Myocyte (in vitro differentiated cells): ENCODE data around the gene SYT8. TPM values are rescaled to one million over a fixed set of nuclear protein-coding genes. Genes with fewer than 3 reads are reported as not detected.
"Not testable (repeated sequence)": the region's sequence is repeated elsewhere in the genome, so short reads cannot be mapped to it uniquely, and the experiment has no call there.

Source experiments
- DNase-seq: peaks from one replicate; pipeline ENCODE4 v3.0.0-alpha.2; 2012; ENCODE audit warnings: low read depth
- microRNA-seq: library from miRNA; unstranded; fragments of <30 nt; microRNA quantifications from one replicate; pipeline ENCODE4, GENCODE V29; 2016
- total RNA-seq: library from RNA; depleted of rRNA; stranded (reverse); fragments of >200 nt; gene quantifications from 2 replicates; pipeline ENCODE4 v1.2.3, GENCODE V29; 2014

Gene SYT8
- total RNA-seq, 1 donor from 2014 or later: 0.59 TPM

DNA sequence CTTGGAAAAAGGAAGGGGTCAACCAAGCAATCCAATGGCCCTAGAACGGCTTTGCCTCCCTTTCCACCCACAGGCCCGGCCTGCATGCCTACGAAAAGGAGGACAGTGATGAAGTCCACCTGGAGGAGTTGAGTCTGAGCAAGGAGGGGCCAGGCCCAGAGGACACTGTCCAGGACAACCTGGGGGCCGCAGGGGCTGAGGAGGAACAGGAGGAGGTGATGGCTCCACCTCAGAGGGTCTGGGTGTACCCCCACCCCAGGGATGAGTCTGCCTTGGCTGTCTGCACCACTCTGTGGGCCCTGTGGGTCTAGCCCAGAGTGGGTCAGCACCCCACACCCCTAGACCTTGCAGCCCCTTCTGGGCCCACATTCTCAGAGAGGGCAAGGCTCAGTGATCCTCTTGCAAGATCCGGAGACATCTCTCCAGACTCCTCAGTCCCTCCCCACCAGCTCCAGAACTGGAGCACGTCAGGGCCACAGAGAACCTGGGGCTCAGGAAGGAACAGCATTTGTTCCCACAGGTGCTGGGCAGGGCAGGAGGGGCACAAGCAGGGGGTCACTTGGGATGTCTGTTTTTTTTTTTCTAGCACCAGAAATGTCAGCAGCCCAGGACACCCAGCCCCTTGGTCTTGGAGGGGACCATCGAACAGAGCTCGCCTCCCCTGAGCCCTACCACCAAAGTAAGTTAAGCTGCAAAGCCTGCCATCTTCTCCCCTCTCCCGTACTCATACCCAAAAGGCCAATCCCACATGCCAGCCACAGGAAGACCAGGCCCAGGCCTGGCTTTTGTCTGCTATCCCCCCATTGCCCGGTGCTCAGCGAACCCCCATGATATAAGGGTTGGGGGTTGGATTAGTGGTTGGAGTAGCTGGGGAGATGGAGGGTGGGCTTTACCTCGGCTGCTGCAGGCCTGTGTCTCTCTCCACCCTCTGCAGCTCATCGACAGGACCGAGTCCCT lies 48.8 kb downstream of the SYT8 start:
- DNase-seq: no peak

DNA sequence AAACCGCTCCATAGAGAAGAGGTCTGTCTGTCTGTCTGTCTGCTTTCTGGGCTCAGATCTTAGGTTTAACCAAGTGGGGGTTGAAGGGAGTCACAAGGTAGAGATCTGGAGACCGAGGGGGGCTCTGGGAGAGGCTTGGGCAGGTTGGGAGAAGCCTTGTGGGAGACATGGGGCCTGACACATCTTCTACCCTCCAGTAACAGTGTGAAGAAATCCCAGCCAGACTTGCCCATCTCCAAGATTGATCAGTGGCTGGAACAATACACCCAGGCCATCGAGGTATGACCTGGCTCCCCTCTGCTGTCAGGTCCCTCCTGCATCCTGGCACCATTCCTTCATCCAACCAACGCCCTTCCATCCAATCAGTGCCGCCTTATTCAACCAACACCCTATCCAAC lies 49.5 kb downstream of the SYT8 start:
- no peak for DNase-seq

DNA sequence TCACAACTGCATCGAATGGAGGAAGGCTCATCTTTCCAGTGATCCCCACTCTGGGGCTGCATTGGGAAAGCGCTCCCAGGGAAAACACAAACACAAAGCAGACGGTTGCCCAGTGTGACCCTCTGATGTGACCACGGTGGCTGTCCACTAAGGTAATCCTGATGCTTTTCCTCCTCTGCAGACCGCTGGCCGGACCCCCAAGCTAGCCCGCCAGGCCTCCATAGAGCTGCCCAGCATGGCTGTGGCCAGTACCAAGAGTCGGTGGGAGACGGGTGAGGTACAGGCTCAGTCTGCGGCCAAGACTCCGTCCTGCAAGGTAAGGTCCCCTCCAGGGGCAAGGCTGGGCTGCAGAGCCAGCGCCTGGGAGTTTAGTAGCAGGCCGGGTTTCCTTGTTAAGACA lies 51.8 kb downstream of the SYT8 start:
- not testable (repeated sequence) for DNase-seq

Small RNA genes within 50 kb of the gene (microRNA-seq; reads per million reads assigned to microRNA genes)
- not detected for gene MIR4298
- not detected for gene MIR7847

Other genes starting within 250 kb of the SYT8 start
- not detected in 2 replicates for gene KRTAP5-1, start 249.7 kb upstream of the SYT8 start, total RNA-seq
- gene KRTAP5-2, start 236.7 kb upstream of the SYT8 start, total RNA-seq: not detected in 2 replicates
- not detected in 2 replicates for gene KRTAP5-3, start 226.5 kb upstream of the SYT8 start, total RNA-seq
- gene KRTAP5-4, start 212.9 kb upstream of the SYT8 start, total RNA-seq: not detected in 2 replicates
- gene KRTAP5-5, start 205.2 kb upstream of the SYT8 start, total RNA-seq: not detected in 2 replicates
- gene KRTAP5-6, start 137.8 kb upstream of the SYT8 start, total RNA-seq: not detected in 2 replicates
- 3.9 and 8.2 TPM in 2 replicates for gene IFITM10, start 84.4 kb upstream of the SYT8 start, total RNA-seq
- gene CTSD, start 71.1 kb upstream of the SYT8 start, total RNA-seq: 557 and 650 TPM in 2 replicates
- gene TNNI2, start 4.0 kb downstream of the SYT8 start, total RNA-seq: 429 and 432 TPM in 2 replicates
- 407 and 468 TPM in 2 replicates for gene LSP1, start 18.1 kb downstream of the SYT8 start, total RNA-seq
- 1.4 and 3.9 TPM in 2 replicates for gene PRR33, start 56.9 kb downstream of the SYT8 start, total RNA-seq
- gene TNNT3, start 84.7 kb downstream of the SYT8 start, total RNA-seq: 1,570 and 2,000 TPM in 2 replicates
- gene MRPL23, start 112.3 kb downstream of the SYT8 start, total RNA-seq: 95.2 and 101 TPM in 2 replicates
- gene H19, start 162.9 kb downstream of the SYT8 start, total RNA-seq: 9,050 and 10,998 TPM in 2 replicates